ENCODE measurements around the gene ABI2. TPM values are rescaled to one million over a fixed set of nuclear protein-coding genes. Genes with fewer than 3 reads are reported as not detected.
"Not testable (repeated sequence)": the region's sequence is repeated elsewhere in the genome, so short reads cannot be mapped to it uniquely, and the experiment has no call there.

The ABI2 gene
- total RNA-seq, 1 donor from 2014 or later = 101 TPM

DNA sequence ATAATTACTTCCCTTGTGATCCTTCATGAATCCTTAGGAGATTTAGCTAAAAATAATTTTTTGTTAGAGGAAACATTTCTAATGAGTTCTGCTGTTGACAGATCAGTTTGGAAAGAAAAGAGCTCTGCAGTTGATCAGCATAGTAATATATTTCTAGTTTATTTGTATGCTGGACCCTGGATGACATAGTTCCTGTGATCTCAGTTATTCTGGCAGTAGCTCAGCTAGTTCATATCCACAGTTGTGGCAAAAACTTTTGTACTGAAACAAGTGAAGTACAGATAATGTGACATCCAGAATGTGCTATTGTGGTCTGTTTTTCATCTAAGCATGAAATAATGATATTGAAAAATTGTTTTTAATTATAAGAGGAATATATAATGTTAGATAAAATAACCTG, 33.7 kb downstream of the ABI2 start:
- no peaks in the 10 kb centered on the region for H3K4me1 Mint-ChIP-seq (ENCODE audit: low read depth, unreplicated experiment)
- no peak for DNase-seq
- no peak overlapping the region for H3K4me3 Mint-ChIP-seq (ENCODE audit: unreplicated experiment)
- TF ChIP-seq, protein P1, sequence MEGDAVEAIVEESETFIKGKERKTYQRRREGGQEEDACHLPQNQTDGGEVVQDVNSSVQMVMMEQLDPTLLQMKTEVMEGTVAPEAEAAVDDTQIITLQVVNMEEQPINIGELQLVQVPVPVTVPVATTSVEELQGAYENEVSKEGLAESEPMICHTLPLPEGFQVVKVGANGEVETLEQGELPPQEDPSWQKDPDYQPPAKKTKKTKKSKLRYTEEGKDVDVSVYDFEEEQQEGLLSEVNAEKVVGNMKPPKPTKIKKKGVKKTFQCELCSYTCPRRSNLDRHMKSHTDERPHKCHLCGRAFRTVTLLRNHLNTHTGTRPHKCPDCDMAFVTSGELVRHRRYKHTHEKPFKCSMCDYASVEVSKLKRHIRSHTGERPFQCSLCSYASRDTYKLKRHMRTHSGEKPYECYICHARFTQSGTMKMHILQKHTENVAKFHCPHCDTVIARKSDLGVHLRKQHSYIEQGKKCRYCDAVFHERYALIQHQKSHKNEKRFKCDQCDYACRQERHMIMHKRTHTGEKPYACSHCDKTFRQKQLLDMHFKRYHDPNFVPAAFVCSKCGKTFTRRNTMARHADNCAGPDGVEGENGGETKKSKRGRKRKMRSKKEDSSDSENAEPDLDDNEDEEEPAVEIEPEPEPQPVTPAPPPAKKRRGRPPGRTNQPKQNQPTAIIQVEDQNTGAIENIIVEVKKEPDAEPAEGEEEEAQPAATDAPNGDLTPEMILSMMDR (IDR thresholded peaks at IDR 0.05; ENCODE audit: partially characterized antibody, unreplicated experiment) = no peak
- peaks cover 1% of the 10 kb centered on the region for H3K9me3 Mint-ChIP-seq (ENCODE audit: unreplicated experiment)
- H3K27me3 Mint-ChIP-seq (ENCODE audit: unreplicated experiment) = peaks cover 2% of the 10 kb centered on the region
- H3K27ac Mint-ChIP-seq (ENCODE audit: unreplicated experiment) = no peak overlapping the region
- no peaks in the 10 kb centered on the region for H3K36me3 Mint-ChIP-seq (ENCODE audit: unreplicated experiment)

DNA sequence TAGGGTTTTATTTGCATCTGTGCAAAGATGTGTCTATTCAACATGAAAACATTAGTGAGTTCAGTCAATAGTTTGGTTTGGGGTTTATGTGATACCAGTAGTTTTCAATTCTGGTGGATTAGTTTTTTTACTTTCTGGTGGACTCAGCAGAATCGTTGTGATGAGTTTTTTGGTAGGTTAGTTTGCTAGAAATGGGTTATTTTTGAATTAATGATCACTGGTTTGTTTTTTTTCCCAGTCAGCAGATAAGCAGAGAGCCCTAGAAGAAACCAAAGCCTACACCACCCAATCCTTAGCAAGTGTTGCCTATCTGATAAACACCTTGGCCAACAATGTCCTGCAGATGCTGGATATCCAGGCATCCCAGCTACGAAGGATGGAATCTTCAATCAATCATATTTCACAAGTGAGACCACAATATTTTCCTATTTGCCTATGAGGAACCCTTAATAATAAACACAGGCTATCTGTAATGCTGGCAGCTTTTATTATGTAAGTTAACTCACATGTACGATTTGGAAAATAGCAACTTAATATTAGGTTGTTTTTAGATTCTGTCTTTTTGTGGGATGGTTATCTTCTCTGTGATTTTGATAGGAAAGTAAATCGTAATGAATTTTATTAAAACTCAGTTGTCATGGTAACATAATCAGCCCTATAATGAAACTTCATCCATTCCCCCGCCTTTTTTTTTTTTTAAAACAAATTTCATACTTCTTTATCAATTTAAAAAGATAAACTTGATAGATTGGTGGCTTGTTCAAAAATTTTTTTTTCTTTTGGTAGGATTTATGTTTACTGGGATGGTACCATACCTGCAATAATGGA, 38.7 kb downstream of the ABI2 start:
- Mint-ChIP-seq H3K4me1 (ENCODE audit: low read depth, unreplicated experiment) (peaks cover 6% of the 10 kb centered on the region), H3K9me3 (ENCODE audit: unreplicated experiment) (no peaks in the 10 kb centered on the region), H3K4me3 (ENCODE audit: unreplicated experiment) (no peak overlapping the region), H3K27me3 (ENCODE audit: unreplicated experiment) (no peaks in the 10 kb centered on the region), H3K27ac (ENCODE audit: unreplicated experiment) (no peak overlapping the region), H3K36me3 (ENCODE audit: unreplicated experiment) (no peaks in the 10 kb centered on the region)
- TF ChIP-seq, protein P1 (IDR thresholded peaks at IDR 0.05; ENCODE audit: partially characterized antibody, unreplicated experiment) = no peak
- no peak for DNase-seq

DNA sequence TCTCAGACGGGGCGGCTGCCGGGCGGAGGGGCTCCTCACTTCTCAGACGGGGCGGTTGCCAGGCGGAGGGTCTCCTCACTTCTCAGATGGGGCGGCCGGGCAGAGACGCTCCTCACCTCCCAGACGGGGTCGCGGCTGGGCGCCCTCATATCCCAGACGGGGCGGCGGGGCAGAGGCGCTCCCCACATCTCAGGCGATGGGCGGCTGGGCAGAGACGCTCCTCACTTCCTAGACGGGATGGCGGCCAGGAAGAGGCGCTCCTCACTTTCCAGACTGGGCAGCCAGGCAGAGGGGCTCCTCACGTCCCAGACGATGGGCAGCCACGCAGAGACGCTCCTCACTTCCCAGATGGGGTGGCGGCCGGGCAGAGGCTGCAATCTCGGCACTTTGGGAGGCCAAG, 44.5 kb downstream of the ABI2 start:
- not testable (repeated sequence) for H3K27ac Mint-ChIP-seq (ENCODE audit: unreplicated experiment); H3K36me3 Mint-ChIP-seq (ENCODE audit: unreplicated experiment); DNase-seq; H3K4me3 Mint-ChIP-seq (ENCODE audit: unreplicated experiment); H3K9me3 Mint-ChIP-seq (ENCODE audit: unreplicated experiment); H3K4me1 Mint-ChIP-seq (ENCODE audit: low read depth, unreplicated experiment); H3K27me3 Mint-ChIP-seq (ENCODE audit: unreplicated experiment)

DNA sequence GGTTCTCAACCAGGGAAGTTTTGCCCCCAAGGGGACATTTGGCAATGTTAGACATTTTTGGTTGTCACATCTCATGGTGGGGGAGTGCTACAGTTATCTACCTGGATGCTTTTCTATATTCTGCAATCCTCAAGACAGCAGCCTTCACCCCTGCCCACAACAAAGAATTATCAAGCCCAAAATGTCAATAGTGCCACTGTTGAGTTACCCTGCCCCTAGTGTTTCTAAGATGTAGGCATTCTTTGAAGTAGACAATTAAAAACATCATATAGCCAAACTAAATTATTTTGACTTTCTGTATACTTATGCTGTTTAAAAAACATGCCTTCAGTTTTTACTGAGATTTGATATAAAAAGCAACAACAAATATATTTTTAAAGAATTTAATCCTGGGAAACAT, 48.0 kb downstream of the ABI2 start:
- no peaks in the 10 kb centered on the region for H3K36me3 Mint-ChIP-seq (ENCODE audit: unreplicated experiment)
- H3K4me3 Mint-ChIP-seq (ENCODE audit: unreplicated experiment) = no peak overlapping the region
- TF ChIP-seq, protein P1 (IDR thresholded peaks at IDR 0.05; ENCODE audit: partially characterized antibody, unreplicated experiment) = peak; percentile 16
- H3K4me1 Mint-ChIP-seq (ENCODE audit: low read depth, unreplicated experiment) = peaks cover 2% of the 10 kb centered on the region
- H3K9me3 Mint-ChIP-seq (ENCODE audit: unreplicated experiment) = peaks cover 2% of the 10 kb centered on the region
- no peaks in the 10 kb centered on the region for H3K27me3 Mint-ChIP-seq (ENCODE audit: unreplicated experiment)
- no peak overlapping the region for H3K27ac Mint-ChIP-seq (ENCODE audit: unreplicated experiment)
- no peak for DNase-seq

DNA sequence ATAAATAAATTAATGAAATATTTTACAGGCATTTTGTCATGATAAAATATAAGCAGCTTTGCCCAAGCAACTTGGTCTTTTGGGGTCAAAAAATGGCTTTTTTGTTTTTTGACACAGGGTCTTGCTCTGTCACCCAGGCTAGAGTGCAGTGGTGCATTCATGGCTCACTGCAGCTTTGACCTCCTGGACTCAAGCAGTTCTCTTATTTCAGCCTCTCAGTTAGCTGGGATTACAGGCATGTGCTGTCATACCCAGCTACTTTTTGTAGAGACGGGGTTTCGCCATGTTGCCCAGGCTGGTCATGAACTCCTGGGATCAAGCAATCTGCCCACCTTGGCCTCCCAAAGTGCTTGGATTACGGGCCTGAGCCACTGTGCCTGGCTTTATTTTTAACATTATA, 51.0 kb downstream of the ABI2 start:
- Mint-ChIP-seq H3K9me3 (ENCODE audit: unreplicated experiment) (peaks cover 2% of the 10 kb centered on the region), H3K36me3 (ENCODE audit: unreplicated experiment) (no peaks in the 10 kb centered on the region), H3K4me3 (ENCODE audit: unreplicated experiment) (no peak overlapping the region), H3K27ac (ENCODE audit: unreplicated experiment) (no peak overlapping the region), H3K4me1 (ENCODE audit: low read depth, unreplicated experiment) (peaks cover 2% of the 10 kb centered on the region), H3K27me3 (ENCODE audit: unreplicated experiment) (no peaks in the 10 kb centered on the region)
- no peak for DNase-seq
- TF ChIP-seq, protein P1 (IDR thresholded peaks at IDR 0.05; ENCODE audit: partially characterized antibody, unreplicated experiment) = no peak

Measured in glutamatergic neuron (in vitro differentiated cells).